ENCODE results near the gene SCAMP2.

Gene SCAMP2

DNA sequence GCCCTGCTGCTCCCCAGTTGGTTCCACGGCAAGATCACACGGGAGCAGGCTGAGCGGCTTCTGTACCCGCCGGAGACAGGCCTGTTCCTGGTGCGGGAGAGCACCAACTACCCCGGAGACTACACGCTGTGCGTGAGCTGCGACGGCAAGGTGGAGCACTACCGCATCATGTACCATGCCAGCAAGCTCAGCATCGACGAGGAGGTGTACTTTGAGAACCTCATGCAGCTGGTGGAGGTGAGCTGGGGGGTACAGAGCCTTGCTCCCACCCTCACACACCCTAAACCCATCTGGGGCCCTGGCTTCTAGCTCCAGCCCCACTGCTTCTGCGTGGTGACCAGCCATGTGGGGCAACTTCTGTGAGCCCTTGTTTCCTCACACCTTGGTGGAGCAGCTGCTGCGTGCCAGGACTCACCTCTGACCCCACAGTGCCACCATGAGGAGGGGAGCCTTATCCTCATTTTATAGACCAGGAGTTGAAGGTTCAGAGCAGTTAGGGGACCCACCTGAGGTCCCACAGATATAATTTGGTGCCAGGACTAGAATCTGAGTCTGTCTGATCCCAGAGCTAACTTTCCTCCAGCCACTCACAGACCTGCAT lies 73.8 kb downstream of the SCAMP2 start:
- no peak for DNase-seq (ENCODE audit: low spot score)
- in situ Hi-C loops (cut with MboI; ENCODE audit: low sequenced_read_pairs, unreplicated experiment) = no loop called here
- TF ChIP-seq, protein P1, sequence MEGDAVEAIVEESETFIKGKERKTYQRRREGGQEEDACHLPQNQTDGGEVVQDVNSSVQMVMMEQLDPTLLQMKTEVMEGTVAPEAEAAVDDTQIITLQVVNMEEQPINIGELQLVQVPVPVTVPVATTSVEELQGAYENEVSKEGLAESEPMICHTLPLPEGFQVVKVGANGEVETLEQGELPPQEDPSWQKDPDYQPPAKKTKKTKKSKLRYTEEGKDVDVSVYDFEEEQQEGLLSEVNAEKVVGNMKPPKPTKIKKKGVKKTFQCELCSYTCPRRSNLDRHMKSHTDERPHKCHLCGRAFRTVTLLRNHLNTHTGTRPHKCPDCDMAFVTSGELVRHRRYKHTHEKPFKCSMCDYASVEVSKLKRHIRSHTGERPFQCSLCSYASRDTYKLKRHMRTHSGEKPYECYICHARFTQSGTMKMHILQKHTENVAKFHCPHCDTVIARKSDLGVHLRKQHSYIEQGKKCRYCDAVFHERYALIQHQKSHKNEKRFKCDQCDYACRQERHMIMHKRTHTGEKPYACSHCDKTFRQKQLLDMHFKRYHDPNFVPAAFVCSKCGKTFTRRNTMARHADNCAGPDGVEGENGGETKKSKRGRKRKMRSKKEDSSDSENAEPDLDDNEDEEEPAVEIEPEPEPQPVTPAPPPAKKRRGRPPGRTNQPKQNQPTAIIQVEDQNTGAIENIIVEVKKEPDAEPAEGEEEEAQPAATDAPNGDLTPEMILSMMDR (IDR thresholded peaks at IDR 0.05; ENCODE audit: borderline replicate concordance, control extremely low read depth, extremely low read depth, insufficient read depth, missing control alignments) = peak; percentile 21

DNA sequence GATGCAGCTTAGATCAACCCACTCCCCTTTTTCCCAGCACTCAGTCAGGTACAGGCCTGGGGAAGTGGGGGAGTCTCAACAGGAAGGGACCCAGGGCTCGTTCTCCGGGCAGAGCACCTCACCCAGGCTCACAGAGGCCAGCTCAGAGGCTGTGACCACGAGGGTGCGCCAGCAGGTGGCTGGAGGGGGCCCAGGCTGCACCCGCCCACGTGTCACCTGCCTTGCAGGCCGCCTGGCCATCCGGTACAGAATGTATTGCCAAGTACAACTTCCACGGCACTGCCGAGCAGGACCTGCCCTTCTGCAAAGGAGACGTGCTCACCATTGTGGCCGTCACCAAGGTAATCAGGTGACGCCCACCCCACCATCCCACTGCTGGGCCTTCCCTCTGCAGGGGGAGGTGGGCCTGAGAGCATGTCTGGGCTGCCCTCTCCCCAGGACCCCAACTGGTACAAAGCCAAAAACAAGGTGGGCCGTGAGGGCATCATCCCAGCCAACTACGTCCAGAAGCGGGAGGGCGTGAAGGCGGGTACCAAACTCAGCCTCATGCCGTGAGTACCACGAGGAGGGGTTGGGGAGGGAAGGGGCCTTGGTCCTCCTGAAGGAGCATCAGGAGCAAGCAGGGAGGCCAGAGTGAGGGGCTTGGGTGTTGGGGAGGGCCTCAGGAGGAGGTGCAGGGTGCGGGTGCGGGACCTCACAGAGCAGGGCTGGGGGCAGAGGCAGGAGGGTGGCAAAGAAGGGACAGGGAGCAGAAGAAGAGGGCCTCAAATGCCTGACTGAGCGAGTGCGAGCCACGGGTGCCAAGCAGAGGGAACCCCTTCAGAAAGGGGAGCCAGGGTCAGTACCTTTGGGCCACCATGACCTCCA lies 74.5 kb downstream of the SCAMP2 start:
- in situ Hi-C loops (cut with MboI; ENCODE audit: low sequenced_read_pairs, unreplicated experiment) = no loop called here
- DNase-seq (ENCODE audit: low spot score) = peak; percentile 84
- TF ChIP-seq, protein P1 (IDR thresholded peaks at IDR 0.05; ENCODE audit: borderline replicate concordance, control extremely low read depth, extremely low read depth, insufficient read depth, missing control alignments) = peak; percentile 80

DNA sequence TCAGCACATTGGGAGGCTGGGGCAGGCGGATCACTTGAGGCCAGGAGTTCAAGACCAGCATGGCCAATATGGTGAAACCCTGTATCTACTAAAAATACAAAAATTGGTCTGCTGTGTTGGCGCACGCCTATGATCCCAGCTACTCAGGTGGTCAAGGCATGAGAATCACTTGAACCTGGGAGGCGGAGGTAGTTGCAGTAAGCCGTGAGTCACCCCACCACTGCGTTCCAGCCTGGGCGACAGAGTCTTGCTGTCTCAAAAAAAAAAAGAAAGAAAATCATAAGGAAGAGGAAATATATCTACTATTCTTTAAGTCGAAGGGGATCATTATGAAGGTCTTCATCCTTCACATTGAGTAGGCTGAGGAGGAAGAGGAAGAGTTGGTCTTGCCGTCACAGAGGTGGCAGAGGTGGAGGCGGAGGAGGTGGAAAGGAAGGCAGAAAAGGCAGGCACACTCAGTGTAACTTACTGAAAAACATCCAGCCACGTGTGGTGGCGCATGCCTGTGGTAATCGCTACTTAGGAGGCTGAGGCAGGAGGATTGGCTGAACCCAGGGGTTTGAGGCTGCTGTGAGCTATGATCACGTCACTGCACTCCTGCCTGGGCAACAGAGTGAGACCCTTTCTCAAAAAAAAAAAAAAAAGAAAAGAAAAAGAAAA lies 77.1 kb downstream of the SCAMP2 start:
- TF ChIP-seq, protein P1 (IDR thresholded peaks at IDR 0.05; ENCODE audit: borderline replicate concordance, control extremely low read depth, extremely low read depth, insufficient read depth, missing control alignments) = no peak
- no peak for DNase-seq (ENCODE audit: low spot score)
- in situ Hi-C loops (cut with MboI; ENCODE audit: low sequenced_read_pairs, unreplicated experiment) = no loop called here

DNA sequence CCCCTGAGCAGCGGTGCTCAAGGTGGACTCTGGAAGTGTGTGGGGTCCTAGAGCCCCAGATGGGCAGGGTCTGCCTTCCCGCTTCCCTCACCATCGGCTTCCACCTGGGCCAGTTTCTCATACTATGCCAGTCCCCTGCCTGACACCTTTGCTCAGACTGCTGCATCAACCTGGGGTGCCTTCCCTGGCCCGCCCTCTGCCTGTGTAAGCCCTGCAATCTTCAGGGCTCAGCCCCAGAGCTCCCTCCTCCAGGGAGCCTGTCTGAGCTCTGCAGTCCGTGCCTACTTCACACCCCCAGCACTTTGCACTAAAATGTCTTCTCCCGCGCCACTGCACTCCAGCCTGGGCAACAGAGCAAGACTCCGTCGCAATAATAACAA lies 78.2 kb downstream of the SCAMP2 start:
- in situ Hi-C loops (cut with MboI; ENCODE audit: low sequenced_read_pairs, unreplicated experiment) = no loop called here
- no peak for DNase-seq (ENCODE audit: low spot score)
- TF ChIP-seq, protein P1 (IDR thresholded peaks at IDR 0.05; ENCODE audit: borderline replicate concordance, control extremely low read depth, extremely low read depth, insufficient read depth, missing control alignments) = no peak

DNA sequence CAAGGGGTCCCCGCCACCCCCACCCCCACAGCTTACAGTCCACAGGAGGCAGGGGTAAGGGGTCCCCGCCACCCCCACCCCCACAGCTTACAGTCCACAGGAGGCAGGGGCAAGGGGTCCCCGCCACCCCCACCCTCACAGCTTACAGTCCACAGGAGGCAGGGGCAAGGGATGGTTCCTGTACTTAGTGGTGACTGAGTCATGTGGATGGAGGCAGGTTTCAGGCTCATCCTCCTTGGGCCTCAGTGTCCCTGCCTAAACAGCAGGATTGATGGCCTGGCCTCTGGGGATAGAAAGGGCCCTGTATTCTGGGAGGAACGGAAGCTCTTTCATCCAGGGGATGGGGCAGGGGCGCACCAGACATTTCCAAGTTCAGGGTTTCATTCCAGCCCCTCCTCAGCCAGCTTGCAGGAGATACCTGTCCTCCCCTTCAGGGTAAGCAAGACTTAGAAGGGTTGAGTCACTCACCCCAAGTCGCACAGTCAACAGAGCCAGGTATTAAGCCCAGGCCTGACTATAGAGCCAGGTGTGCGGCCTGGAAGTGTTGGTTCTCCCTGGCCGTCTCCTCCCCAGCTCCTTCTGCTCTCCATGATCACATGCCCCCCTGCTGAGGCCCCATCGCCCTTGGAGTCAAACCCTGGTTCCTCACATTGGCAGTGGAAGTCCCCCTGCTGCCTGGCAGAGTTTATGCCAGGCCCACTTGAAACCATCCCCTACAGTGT lies 78.8 kb downstream of the SCAMP2 start:
- DNase-seq (ENCODE audit: low spot score) = no peak
- TF ChIP-seq, protein P1 (IDR thresholded peaks at IDR 0.05; ENCODE audit: borderline replicate concordance, control extremely low read depth, extremely low read depth, insufficient read depth, missing control alignments) = no peak
- in situ Hi-C loops (cut with MboI; ENCODE audit: low sequenced_read_pairs, unreplicated experiment) = no loop called here

All from GM13976 (cell line).